Activated CD4-positive, alpha-beta T cell treated with anti-CD3 and anti-CD28 coated beads, Interleukin-2, amount 50 U/mL, for 4 hours (primary cell): ENCODE measurements around the gene HOXD12.

ENCODE experiments used
- DNase-seq, 2 experiments: peaks; one replicate each; pipeline ENCODE4 v3.0.0-alpha.2; 2020

HOXD12 gene, protein sequence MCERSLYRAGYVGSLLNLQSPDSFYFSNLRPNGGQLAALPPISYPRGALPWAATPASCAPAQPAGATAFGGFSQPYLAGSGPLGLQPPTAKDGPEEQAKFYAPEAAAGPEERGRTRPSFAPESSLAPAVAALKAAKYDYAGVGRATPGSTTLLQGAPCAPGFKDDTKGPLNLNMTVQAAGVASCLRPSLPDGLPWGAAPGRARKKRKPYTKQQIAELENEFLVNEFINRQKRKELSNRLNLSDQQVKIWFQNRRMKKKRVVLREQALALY

DNA sequence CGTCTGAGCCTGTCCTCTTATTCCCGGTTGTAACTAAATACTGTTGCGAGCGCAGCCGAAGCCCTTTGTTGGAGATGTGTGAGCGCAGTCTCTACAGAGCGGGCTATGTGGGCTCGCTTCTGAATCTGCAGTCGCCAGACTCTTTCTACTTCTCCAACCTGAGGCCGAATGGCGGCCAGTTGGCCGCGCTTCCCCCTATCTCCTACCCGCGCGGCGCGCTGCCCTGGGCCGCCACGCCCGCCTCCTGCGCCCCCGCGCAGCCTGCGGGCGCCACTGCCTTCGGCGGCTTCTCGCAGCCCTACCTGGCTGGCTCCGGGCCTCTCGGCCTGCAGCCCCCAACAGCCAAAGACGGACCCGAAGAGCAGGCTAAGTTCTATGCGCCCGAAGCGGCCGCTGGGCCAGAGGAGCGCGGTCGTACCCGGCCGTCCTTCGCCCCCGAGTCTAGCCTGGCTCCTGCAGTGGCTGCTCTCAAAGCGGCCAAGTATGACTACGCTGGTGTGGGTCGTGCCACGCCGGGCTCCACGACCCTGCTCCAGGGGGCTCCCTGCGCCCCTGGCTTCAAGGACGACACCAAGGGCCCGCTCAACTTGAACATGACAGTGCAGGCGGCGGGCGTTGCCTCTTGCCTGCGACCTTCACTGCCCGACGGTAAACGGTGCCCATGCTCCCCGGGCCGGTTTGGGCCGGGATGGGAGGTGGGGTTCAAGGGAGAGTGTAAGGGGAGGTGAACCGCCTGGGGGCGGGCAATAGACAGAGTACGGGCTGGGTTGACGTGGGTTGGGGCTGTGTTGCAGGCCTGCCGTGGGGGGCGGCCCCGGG lies at the start of gene HOXD12:
HOXD12 (plus strand) TSS at position 68 of the 819 bp plus-strand sequence; CDS start at position 75, 7 bp downstream.
- DNase-seq = no peak

DNA sequence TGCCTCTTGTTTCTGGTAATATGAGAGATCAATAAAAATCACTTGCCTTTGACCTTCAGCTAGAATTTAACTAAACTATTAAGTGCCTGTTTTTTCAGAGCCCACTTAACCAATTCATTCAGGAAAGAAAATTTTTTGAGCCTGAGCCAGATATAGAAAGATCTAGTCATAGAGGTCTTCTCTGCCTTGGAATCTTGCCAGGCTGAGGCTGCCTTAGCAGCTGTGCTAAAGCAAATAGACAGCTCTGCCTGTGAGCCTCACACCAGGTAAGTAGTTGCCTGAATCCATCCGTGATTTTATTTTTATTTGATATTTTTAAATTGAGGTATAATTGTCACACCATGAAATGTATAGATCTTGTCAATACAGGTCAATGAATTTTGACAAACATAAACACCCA lies 43.2 kb upstream of the HOXD12 start:
- no peak for DNase-seq

DNA sequence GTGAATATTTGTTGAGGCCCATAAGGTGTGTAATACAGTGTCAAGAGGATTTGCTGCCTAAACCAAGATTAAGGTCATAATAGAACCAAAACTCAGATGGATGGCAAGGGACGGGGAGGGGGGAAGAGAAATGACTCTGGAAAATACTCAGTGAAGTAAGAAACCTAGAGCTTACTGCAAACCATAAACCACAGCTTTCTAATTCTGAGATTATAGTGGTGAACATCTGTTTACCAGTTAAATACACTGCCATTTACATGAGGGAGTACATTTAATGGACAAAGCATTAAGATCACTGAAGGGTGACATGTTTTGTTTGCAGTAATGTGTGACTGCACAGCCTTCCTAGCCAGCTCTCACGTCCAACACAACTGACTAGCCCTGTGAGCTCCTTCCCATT lies 35.6 kb upstream of the HOXD12 start:
- DNase-seq = no peak

DNA sequence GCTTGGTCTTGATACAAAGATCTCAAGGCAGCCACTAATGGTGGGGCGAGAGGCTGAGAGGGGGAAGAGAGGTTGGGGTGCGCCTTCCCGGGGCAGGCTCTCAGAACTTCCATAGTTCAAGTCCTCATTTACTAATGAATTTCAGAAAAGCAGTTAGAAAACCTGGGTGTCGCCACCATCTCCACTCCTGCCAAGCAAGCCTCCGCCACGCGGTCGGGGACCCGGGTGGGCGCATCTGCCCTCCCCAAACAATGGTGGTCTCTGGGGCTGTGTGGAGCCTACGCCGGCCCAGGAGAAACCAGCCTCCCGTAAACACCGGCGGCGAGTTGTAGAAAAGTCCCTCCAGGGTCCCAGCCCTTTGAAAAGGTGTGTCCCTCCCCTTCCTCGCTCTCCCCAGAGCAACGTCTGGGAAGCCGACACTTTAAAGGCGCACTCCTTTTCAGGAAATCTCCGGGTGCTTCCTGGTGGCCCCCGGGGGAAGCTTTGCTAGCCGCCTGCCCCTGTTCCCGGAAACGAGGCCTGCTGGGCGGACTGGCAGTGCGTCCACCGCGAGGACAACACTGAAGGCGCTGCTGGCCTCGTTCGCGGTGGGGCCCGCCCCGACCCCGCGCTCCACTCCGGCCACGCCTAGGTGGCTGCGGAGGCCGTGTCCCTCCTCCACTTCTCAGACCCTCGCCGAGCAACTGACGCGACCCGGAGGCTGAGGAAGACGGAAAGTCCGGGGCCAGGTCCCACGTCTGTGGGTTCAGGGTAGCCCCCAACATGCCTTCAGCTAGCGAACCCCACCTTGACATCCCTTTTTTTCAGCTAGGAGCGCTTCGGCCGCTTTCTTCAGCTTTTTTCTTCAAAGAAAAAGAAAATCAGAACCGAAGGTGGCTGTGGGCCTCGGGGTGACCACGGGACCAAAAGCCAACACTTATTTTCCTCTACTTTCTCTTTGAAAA lies 32.7 kb upstream of the HOXD12 start:
- no peak for DNase-seq

DNA sequence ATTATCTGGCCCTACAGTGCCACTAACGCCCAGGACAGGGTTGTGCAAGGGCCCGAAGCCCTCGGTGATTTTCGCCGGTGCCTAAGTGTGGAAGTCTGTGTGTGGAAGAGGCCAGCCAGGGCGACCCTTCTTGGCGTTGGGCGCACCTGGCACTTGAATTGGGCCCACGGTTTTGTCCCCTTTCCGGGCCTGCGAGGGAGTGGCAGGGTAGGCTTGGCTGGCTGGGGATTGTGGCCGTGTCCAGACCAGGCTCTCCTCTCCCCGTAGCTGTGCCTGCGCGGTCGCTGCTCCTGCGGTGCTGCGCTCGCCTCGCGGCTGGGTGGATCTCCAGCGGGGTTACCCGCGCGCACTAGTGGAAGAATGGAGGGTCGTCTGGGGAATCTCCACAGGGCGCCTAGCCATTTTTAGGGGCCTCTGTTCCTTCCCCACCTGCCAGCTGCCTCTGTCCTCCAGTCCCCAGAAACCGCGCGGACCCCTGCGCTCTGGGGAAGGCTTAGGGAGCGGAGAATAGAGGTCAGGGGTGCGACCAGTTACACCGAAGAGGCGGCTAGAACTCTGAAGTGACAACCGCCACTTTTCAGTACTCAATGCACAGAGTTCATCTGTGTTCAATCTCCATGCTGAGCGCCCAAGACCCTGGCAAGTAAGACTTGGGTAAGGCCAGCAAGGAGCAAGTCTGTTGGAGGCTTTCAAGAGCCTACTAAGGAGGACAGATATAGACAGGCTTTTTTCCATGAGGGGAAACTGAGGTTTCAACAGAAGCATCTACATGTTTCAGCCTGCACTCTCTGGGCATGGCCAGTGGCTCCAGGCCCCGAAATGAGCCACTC lies 31.8 kb upstream of the HOXD12 start:
- DNase-seq = no peak

DNA sequence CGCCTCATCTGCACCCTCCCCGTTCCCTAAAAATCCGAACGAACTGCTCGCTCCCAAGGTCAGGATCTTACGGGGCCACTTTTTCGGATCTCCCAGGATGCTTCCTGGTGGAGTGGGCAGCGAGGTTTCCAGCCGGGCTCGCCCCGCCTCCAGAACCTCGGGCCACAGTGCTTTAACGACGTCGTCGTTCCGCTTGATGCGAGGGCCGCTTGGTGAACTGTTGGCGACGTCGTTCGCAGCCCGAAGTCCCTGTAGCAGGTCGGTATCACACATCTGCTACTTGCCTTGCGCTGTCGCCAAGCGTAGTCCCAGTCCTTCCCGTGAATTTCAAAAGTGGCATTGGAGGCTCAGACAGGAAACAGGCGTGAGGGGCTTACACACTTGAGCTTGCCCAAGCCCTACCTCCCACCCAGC lies 31.2 kb upstream of the HOXD12 start:
- DNase-seq = no peak

DNA sequence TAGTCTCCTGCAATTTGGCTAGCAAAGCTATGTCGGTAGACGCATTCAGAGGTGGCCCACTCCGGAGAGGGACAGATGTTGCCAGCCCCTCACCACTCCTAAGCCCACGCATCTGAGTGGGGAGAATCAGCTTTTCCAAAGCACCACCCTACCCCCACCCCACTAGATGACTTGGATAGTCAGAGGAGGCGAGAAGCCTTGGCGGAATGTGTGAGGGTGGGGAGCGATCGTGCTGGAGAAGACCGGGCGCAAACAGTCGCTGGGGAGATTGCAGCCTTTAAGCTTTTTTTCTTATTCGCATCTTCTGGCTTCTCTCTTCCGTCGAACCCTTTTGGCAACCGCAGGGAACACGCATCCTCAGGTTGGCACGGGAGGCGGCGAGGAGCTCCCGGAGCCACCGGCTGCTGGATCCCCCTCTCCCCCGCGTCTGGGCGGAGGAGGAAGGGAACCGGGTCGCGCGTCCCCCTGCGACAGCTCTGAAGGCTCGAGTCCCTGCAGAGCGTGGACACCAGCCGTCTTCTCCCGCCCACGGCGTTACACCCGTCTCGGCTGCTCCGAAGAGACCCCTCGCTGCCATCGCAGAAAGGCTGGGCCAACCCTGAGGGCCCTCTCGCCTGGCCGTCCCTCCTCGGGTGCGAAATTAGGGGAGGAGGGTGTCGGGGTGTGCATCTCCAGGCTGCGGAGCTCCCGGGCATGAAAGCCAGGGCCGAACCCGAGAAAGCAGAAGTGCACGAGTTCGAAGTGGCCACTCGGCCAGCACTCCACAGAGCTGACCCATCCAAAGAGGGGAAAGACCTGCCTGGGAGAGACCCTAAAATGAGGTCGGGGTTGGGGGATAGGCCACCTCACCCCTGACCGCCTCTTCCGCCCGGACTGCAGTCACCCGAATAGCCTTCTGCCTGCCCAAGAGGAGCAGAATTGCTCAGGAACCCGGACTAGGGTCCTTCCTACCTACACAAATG lies 28.0 kb upstream of the HOXD12 start:
- DNase-seq = no peak

DNA sequence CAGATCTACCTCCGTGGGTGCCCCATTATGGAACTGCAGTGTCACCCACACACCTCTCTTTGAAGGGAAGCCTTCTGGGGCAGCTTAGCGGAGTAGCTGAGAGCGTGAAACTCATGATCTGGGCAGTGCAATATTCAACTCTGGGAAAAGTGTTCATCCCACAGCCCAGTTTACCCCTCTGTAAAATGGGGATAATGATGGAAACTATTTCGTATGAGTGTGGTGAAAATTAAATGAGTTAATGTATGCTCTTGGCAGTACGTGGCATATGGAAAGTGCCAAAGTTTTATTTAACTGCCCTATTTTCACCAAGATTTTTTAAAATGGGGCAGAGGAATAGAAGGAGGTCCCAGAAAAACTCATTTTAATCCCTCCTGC lies 27.3 kb upstream of the HOXD12 start:
- no peak for DNase-seq

DNA sequence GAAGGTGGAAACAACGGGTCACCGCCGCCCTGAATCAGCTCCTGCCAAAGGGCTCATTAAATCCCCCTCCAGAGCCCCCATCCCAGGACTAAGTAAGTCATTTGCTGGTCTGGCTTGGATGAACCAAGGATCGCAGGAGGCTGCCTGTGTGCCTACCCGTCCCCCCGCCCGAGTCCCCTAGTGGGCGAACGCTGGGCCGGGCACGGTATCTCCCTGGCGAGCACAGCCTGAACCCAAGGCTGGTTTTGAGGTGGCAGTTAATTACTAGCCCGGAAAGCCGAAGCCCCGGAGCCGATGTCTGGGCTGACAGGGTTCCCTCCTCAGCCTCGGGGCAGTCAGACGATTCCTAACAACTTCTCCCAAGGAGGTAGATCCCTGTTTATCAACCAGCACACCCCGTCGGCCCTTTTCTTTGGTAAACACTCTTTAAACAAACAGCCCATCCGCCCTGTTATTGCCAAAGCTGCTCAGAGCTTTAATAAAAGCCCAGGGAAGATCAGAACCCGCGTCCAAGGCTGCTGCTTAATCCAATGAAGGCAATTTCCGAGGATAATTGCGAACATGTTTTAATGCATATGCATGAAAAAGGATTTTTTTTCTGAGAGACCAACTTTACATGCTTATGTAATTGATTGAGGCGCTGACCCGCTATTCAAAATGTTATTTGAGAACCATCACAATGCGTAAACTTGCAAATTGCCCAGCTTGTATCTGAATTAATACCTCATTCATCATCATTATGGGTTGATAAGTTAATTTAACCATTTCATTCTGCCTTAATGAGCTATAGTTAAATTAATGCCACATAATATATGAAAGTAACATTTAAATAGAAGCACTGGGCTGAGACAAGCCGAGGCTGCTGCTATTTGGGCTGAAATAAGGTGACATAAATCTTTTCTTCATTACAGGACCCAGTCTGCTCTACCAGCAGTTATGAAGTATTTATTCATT lies 26.4 kb upstream of the HOXD12 start:
- DNase-seq = no peak

DNA sequence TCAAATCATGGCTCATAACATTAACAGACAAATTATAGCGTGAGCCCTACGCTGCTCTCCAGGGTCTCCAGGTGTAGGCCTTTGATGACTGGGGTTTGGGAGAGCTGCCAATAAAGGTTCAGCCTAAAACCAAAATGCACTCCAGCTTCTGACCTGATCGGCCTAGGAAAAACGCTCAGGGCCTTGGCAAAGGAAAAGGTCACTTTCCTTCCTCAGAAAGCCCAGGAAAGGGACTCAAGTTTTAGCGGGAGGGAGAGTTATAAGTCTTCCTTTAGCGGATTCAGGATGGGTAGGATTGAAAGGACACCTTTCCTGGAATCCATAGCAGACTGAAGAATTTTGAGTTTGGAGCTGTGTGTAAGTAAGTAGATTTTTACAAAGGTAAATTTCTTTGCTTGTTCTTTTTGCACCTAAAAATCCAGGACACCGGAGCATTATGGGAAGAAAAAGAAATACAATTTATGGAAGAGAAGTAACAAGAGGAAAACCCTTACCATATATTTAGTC lies 24.6 kb upstream of the HOXD12 start:
- no peak for DNase-seq

DNA sequence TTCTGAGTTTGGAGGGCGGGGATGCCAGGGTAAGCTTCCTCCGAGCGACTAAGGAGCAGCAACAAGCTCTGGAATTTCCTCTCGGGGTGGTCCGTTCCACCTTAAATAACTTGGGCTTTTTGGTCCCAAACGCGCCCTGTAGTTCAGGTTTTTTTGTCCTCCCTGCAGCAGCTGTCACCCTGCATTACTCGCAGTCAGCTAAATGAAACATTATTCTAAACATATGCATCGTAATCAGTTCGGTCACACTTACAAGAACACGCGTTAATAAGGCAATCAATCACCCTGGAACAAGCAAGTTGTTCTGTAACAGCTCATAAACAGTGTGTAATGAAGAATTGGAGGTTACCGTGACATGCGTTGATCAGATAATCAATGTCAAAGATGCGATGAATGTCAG lies 24.1 kb upstream of the HOXD12 start:
- no peak for DNase-seq

DNA sequence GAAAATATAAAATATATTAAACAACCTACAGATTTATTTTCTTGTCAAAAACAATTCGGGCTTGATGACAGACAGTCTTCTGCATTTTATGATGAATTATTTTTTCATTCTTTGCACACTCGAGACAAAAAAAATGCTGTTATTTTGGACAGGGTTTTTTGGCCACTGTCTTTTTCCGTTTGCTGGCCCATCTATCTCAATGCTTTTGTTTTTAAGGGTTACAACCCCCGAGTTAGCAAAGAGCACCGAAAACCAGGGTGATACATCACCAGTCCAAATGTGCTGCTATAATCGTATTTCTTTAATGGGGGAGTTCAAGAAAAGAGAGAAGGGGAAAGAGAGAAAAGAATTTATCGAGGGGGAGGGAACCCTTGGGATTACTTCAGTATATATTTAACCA lies 23.5 kb upstream of the HOXD12 start:
- DNase-seq = no peak

DNA sequence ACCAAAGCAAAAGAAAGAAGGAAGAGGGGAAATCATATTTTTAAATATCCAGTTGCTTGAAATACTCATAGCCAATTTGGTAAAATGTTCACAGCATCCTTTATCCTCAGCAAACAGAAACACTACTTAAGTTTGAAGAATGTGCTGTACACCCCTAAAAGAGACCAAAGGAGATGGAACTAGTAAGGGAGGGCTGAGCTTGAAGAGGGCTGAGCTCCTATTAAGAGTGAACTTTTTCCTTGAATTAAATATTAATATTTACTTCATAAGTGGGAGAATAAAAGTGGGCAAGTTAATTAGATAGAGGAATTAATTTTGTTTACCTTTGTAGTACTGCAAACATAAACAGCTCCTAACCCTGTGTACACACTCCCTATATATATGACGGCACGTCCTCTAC lies 22.8 kb upstream of the HOXD12 start:
- no peak for DNase-seq

DNA sequence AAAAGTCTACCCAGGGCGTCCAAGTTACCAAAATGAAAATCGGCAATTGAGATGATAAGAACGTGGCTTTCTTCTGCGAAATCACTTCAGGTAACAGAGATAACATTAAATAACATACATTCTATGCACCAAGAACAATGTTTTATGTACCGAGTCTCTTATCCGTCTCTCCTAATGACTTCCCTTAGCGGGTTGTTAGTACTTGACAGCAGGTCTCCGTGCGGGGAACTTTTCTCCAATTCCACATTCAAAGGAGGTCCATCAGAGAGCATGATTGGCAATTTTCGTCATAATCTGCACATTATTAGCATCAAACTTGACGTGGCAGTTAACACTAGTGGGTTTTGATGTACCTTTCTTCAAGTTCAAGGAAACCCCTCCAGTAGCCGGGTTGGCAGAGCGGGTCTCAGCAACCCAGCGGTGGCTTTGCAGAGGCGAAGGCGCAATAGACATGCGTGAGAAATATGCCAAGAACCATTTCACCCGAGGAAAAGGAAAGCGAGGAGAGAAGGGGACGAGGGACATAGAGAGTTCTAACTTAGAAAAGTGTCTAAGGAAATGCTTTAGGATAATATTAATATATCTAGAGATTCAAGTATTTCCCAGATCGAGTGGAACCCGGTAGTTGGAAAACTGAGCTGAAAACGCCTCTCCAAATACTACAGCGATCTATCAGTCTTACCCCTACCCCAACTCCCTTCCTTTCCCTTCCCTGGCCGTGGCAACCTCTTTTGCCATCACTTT lies 20.9 kb upstream of the HOXD12 start:
- DNase-seq = no peak

DNA sequence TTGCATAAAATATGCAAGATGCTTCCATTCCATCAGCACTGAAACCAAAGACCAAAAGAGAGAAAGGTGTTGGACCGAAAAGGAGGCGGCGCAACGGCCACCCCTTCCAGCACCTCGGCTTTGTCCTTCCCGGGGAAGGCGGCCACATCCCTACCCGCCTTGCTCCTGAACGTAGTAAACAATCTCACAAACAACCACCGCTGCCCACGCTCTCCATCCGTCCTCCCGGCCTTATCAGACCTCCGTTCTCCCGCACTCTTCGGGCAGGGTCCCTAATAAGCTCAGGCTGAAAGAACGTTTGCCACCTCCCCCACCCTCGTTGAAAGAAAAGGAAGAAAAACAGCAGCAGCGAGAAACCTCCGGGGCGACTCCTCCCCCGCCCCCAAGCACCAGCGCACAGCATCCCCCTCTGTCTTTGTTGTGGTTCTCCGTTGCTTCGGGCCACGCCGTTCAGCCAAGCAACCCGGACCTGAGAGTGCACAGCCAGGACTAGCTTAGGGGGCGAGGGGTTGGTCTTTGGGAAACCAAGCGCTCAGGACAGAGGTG lies 20.2 kb upstream of the HOXD12 start:
- no peak for DNase-seq

DNA sequence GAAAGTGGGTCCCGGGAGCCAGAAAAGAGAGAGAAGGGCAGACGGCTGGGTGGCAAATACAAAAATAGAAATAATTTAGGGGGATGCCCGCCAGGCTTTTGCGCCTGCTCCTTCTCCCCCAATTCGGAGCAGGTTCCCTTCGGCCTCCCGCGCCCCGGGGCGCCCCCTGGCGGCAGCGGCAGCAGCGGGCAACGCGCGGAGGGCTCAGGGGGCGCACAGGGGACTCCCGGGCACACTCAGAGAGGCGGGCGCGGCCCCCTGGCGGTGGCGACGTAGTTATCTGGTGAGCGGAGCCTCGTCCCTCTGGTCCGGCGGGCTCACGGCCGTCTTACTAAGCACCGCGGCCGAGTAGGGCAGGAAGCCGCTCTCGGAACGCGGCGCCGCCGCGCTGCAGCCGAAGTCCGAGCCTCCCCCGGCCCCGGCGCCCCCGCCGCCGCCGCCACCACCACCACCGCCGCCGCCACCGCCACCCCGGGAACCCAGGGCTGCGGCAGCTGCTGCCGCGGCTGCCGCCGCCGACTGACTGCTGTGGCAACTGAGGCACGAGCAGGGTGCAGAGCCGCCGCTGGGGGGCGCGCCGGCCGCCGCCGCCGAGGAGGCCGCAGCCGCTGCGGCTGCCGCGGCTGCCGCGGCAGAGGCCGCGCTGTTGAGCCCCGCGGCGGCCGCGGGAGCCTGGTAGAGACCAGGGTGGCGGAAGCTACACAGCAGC lies 19.6 kb upstream of the HOXD12 start:
- DNase-seq = no peak

DNA sequence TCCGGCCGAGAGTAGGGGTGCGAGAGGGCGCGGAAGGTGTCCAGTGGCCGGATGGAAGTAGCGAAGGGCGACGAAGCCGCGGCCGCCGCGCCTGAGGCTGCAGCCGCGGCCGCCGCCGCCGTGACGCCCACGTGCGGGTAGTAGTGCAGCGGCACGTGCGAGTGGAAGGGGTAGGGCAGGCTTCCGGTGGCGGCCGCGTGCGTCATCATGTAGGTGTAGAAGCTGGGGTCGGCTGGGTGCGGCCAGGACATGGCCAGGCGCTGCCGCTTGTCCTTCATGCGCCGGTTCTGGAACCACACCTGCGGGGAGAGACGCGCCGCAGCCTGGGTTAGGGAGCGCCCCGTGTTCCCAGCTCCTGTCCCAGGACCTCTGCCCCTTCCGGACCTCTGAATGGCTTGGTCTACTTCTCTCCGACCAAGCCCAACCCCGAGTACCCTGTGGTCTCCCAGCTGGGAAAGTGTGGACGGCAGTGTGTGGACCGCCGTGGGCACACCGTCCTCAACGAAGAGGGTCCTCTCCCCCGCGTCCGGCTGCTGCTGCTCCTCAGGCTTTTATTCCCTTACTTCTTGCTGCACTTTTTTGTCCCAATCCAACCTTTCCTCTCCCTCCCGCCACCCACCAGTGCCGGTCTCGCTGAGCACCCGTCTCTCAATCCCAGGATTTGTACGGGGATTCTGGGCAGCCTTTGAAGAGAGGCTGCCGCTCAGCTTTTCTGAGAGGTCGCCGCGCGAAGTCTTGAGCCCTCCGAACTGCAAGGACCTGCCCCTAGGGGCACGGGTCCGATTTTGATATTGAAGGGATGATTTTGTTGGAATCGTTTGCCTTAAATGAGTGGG lies 18.8 kb upstream of the HOXD12 start:
- no peak for DNase-seq
